Endodermal cell (in vitro differentiated cells): ENCODE results near the gene ADAM19. TPM values are rescaled to one million over a fixed set of nuclear protein-coding genes. Genes with fewer than 3 reads are reported as not detected.

Source experiments
- DNase-seq: peaks from one replicate; pipeline ENCODE4 v3.0.0-alpha.2; 2017
- H3K27ac ChIP-seq: 2 replicates; pipeline ENCODE4 v1.5.1; 2013; ENCODE audit warnings: mild to moderate bottlenecking, low read depth, low read length, moderate library complexity
- H3K27me3 ChIP-seq: 2 replicates; pipeline ENCODE4 v1.6.1; 2013; ENCODE audit warnings: mild to moderate bottlenecking, low read length, moderate library complexity; ENCODE audit not compliant: insufficient read depth, control insufficient read depth, poor library complexity, severe bottlenecking
- H3K36me3 ChIP-seq: 2 replicates; pipeline ENCODE4 v1.7.0; 2013; ENCODE audit warnings: mild to moderate bottlenecking, low read length, moderate library complexity; ENCODE audit not compliant: control insufficient read depth, insufficient read depth
- H3K4me1 ChIP-seq: one replicate; pipeline ENCODE4 v1.7.0; 2013; ENCODE audit warnings: low read length; ENCODE audit not compliant: control insufficient read depth, insufficient read depth
- H3K4me3 ChIP-seq: 2 replicates; pipeline ENCODE4 v1.5.1; 2013; ENCODE audit warnings: mild to moderate bottlenecking, low read length, moderate library complexity
- H3K9ac ChIP-seq: 2 replicates; pipeline ENCODE4 v1.6.1; 2013; ENCODE audit warnings: mild to moderate bottlenecking, low read length, moderate library complexity; ENCODE audit not compliant: poor library complexity, severe bottlenecking; ENCODE audit errors: extremely low read depth
- H3K9me3 ChIP-seq: 2 replicates; pipeline ENCODE4 v1.6.1; 2013; ENCODE audit warnings: mild to moderate bottlenecking, low read length, moderate library complexity; ENCODE audit not compliant: control insufficient read depth
- H3K27ac Mint-ChIP-seq: 2 replicates; pipeline ENCODE4 v1.8.0; 2020; ENCODE audit warnings: mixed read lengths
- H3K27me3 Mint-ChIP-seq: 2 replicates; pipeline ENCODE4 v1.8.0; 2021; ENCODE audit warnings: mild to moderate bottlenecking, mixed read lengths; ENCODE audit not compliant: insufficient read depth
- H3K36me3 Mint-ChIP-seq: 2 replicates; pipeline ENCODE4 v1.8.0; 2020; ENCODE audit warnings: low read depth, mixed read lengths
- H3K4me1 Mint-ChIP-seq: 2 replicates; pipeline ENCODE4 v1.8.0; 2020; ENCODE audit warnings: mixed read lengths
- H3K4me3 Mint-ChIP-seq: 2 replicates; pipeline ENCODE4 v1.8.0; 2020; ENCODE audit warnings: mild to moderate bottlenecking, moderate library complexity, mixed read lengths
- H3K9me3 Mint-ChIP-seq: 2 replicates; pipeline ENCODE4 v1.8.0; 2020; ENCODE audit warnings: mild to moderate bottlenecking, mixed read lengths
- CTCF ChIP-seq: fragments of 200-600 bp; sonication (generic); conservative IDR thresholded peaks from 2 replicates; pipeline ENCODE4 v1.5.0; 2021; ENCODE audit warnings: antibody characterized with exemption, mild to moderate bottlenecking
- WGBS, 2 experiments: methylation state at CpG; one replicate each; pipeline versions ENCODE4 v1.1.5 to v1.1.7; 2013; ENCODE audit warnings: missing lambda C conversion rate in 2 of 2, mixed read lengths in 1 of 2; ENCODE audit not compliant: insufficient coverage in 1 of 2, insufficient read length in 1 of 2; 5-methylcytosine and 5-hydroxymethylcytosine counted together
- total RNA-seq, 2 donors: library from RNA; stranded (reverse); fragmentation: NEBNext Ultra II Directional in 1 of 2; extraction: Animal tissue kit (Norgen Biotek cat#: 25700) in 1 of 2; gene quantifications; 2 replicates in 1 of 2; 3 replicates in 1 of 2; pipeline ENCODE4 v1.2.1, GENCODE V29; 2021

The ADAM19 gene
- total RNA-seq, 2 donors from 2014 or later, result 96.1 to 119 TPM

- Histone ChIP-seq H3K9ac (no peak overlapping the region), H3K4me3 (no peak overlapping the region), H3K36me3 (no peaks in the 10 kb centered on the region), H3K27ac (no peak overlapping the region), H3K4me1 (peaks cover 9% of the 10 kb centered on the region), H3K27me3 (no peaks in the 10 kb centered on the region), H3K9me3 (peaks cover 13% of the 10 kb centered on the region)
- TF ChIP-seq CTCF, result no peak
- WGBS, 2 experiments, result 92 to 100% methylated on average over 2 to 5 of the region's 5 CpGs
- Mint-ChIP-seq H3K36me3 (no peaks in the 10 kb centered on the region), H3K4me1 (peaks cover 7% of the 10 kb centered on the region), H3K27ac (no peak overlapping the region), H3K4me3 (no peak overlapping the region), H3K27me3 (no peaks in the 10 kb centered on the region), H3K9me3 (peaks cover 2% of the 10 kb centered on the region)
- no peak for DNase-seq
Observed at GRCh38 chr5:157596487-157596886, 20.9 kb upstream of the ADAM19 start.

- Mint-ChIP-seq H3K4me1 (peaks cover 7% of the 10 kb centered on the region), H3K27me3 (peaks cover 2% of the 10 kb centered on the region), H3K27ac (no peak overlapping the region), H3K4me3 (no peak overlapping the region), H3K36me3 (no peaks in the 10 kb centered on the region), H3K9me3 (peaks cover 2% of the 10 kb centered on the region)
- no peak for DNase-seq
- no peaks in the 10 kb centered on the region for H3K36me3 ChIP-seq
- H3K27ac ChIP-seq, result no peak overlapping the region
- no peak for TF ChIP-seq CTCF
- no peak overlapping the region for H3K9ac ChIP-seq
- H3K9me3 ChIP-seq, result peaks cover 15% of the 10 kb centered on the region
- H3K27me3 ChIP-seq, result peaks cover 6% of the 10 kb centered on the region
- no peak overlapping the region for H3K4me3 ChIP-seq
- peaks cover 9% of the 10 kb centered on the region for H3K4me1 ChIP-seq
- WGBS, 2 experiments, result 84 to 100% methylated on average over 1 to 2 of the region's 2 CpGs
Observed at GRCh38 chr5:157594675-157595459, 19.3 kb upstream of the ADAM19 start.

- Histone ChIP-seq H3K27me3 (peaks cover 11% of the 10 kb centered on the region), H3K9ac (no peak overlapping the region), H3K9me3 (peaks cover 15% of the 10 kb centered on the region), H3K36me3 (no peaks in the 10 kb centered on the region), H3K4me1 (peaks cover 9% of the 10 kb centered on the region), H3K4me3 (no peak overlapping the region), H3K27ac (no peak overlapping the region)
- Mint-ChIP-seq H3K9me3 (peaks cover 2% of the 10 kb centered on the region), H3K27ac (no peak overlapping the region), H3K27me3 (peaks cover 2% of the 10 kb centered on the region), H3K4me1 (peaks cover 7% of the 10 kb centered on the region), H3K4me3 (no peak overlapping the region), H3K36me3 (no peaks in the 10 kb centered on the region)
- TF ChIP-seq CTCF, result no peak
- no peak for DNase-seq
Observed at GRCh38 chr5:157594257-157594656, 18.7 kb upstream of the ADAM19 start.
